GM18870 (cell line): Measurements from ENCODE around the gene USP20.

Experiments used
- ATAC-seq: cut with Tn5 transposase; IDR thresholded peaks from one replicate; pipeline ENCODE4 v1.9.1; 2021; ENCODE audit warnings: moderate library complexity; ENCODE audit not compliant: unreplicated experiment

USP20 gene

DNA sequence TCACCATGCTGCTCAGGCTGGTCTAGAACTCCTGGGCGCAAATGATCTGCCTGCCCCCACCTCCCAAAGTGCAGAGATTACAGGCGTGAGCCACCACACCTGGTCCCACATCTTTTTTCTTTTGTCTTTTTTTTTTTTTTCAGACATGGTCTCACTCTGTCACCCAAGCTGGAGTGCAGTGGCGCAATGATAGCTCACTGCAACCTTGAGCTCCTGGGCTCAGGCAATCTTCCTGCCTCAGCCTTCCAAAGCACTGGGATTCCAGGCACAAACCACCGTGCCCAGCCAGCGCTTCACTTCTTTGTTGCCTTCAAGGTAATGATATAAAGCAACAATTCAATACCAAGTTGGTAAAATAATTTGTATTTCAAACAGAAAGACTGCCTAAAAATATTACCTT lies 78.8 kb downstream of the USP20 start:
- ATAC-seq = no peak

DNA sequence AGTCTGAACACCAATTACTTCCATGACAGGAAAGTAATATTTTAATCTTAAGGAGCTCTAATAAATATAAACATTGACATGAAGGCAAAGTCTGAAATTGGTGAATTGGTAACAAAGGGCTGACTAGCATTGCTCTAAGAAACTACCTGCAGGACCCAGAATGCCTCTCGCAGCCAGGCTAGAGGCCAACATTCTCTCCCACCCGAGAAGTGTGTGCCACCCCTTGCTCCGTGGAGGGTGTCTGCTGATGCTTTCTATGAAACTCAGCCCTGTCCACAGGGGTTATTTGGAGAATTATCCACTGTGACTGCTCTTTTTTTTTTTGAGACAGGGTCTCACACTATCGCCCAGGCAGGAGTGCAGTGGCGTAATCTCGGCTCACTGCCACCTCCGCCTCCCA lies 81.4 kb downstream of the USP20 start:
- ATAC-seq = no peak

DNA sequence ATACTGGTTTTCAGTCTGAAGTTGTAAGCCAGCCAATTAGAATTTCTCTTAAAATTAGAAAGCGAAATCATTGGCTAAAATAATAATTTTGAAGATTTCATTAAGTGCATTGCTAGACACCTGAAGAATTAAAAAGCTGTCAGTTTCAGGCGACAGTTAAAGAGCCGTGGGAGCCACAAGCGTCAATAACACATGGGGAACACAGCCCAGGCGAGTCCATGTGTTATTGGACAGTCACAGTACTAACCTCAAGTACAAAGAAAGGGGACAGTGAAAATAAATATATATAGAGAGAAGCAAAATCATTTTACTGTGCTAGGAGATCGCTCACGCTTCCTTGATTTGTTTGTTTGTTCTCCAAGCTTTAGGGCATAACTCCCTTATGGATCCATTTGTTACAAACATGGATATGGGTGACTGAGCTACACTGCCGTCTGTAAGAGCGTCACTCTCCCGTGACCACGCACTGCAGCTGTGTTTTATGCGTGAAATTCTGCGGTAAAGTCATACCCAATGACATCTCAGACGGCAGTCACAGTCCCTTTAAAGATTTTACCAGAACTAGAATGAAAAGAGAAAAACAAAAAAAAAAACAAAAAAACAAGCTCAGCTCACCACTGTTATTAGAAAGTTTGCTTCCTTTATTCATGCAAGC lies 83.2 kb downstream of the USP20 start:
- ATAC-seq = no peak

DNA sequence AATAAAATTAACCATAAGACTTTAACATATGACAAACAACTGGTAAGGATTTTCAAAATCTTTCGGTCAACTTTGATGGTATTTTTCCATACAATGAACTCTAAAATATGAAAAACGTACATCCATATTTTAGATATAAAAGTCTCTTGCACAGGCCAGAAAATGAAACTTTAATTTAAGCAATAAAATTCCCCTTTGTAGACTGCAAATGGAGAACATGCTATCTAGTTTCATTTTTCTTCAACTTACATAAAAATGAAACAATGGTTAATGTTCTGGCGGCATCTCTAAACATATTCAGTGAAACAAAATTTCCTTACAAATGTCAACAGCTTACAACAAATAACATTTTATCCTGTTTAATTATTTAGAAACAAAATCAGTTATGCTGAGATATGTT lies 84.0 kb downstream of the USP20 start:
- no peak for ATAC-seq

DNA sequence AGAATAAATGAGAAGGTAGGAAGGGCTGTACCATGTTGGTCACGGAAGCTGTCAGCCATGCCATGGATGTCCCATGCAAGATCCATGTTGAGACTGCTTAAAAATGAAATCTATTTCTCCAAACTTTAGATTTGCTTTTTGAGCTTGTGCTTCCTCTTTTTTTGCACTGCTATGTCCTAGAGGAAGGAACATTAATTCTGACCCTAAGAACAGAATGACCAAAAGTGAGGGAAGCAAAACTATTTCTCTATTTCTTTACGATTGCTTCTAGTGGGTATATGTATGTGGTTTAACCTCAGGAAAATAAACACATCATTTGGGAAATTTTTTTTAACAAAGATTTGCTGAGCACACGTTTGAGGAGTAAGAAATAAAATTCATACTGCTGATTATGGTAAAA lies 84.6 kb downstream of the USP20 start:
- no peak for ATAC-seq

DNA sequence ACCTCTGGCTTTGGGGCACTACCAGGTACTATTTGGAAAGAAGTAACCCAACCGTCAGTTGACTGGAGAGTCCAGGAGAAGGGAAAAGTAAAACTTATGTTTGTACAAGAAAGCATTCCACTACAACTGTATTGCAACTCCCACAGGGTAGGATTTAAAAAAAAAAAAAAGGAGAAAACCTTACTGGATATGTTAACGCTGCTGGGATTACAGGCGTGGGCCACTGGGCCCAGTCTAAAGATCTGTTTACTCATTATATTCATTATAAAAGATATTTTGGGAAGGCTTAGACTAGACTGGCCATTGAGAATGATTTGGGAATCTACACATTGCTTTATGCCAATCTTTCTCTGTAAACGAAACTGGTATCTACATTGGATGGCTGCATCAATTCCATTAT lies 86.6 kb downstream of the USP20 start:
- no peak for ATAC-seq

DNA sequence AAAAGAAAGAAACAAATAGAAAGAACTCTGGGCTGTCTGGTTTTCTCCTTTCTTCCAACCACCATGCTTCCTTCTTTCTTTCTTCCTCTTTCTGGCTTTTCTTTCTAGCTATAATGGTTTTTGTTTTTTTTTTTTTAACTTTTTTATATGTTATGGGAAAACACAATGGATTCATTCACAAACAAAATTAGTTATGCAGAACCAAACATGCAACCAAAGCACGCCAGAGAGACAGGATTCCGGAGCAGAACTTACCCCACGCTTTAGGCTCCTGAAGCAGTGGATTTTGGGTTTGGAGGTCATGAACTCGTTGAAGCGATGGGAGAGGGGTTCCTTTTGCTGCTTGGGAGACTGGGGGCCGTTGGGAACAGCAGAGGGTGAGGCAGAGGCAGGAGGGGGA lies 88.3 kb downstream of the USP20 start:
- ATAC-seq = no peak

DNA sequence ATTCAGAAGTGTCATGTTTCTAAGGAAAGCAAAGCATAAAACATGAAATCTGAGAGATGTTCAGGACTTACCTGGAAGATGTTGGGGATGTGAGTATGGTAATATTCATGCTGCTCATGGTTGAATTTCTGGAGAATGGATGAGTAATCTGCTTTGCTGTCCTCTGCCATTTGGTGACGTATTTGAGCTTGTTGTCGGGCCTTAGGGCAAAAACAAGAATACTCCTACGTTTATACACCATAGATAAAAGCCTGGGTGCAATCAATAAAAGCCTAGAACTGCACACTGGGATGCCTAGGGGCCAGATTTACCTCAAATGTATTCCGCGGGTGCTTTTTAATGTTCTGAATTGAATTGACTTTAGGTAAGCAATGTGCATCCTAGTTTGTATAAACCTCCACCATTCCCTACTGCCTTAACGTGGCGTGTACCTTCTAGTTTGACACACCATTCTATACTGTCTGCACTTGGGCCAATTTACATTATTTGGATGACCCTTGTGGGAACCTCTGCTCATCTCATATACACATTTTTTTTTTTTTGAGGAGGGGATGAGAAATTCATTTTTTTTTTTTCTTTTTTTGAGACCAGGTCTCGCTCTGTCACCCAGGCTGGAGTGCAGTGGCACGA lies 94.4 kb downstream of the USP20 start:
- ATAC-seq = no peak

DNA sequence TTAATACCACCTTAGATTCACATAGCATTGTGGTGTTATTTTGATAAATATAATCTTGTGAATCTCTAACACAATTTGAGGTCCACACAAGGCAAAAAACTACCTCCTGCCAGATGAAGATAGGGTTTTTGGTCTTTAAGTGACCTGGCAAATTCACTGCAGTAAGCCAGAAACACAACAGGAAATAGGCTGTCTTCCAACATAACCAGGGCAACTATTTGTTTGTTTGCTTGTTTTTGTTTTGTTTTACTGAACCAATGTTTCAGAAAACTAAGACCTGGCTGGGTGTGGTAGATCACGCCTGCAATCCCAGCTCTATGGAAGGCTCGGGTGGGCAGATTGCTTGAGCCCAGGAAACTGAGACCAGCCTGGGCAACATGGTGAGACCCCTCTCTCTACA lies 95.5 kb downstream of the USP20 start:
- no peak for ATAC-seq
